ENCODE data around the gene TENM4.

Gene TENM4

GRCh38 chr11:79447038-79447786, 6.4 kb upstream of the TENM4 start:
- no peak for DNase-seq

DNA sequence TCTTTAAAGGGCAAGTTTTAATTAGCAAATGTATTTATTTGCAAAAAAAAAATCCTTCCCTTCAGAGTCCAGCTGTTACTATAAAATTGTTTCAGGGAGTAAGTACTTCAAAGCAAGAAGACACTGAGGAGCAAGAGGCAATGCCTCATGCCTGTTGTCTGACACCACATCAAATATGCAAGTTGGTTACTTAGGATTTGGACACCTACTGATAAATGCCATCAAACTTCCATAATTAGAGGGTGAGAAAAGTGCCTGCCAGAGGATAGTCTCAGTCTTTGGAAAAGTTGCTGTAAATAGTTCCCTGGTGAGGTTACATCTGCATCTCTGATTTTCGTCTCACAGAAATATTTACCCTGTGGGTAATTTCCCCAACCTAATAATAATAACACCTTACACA, 4.1 kb upstream of the TENM4 start:
- DNase-seq: no peak

- DNase-seq: no peak
Measured at GRCh38 chr11:79441461-79441875, 638 bp upstream of the TENM4 start.

- DNase-seq: no peak
Measured at GRCh38 chr11:79439886-79440570, 802 bp downstream of the TENM4 start.

DNA sequence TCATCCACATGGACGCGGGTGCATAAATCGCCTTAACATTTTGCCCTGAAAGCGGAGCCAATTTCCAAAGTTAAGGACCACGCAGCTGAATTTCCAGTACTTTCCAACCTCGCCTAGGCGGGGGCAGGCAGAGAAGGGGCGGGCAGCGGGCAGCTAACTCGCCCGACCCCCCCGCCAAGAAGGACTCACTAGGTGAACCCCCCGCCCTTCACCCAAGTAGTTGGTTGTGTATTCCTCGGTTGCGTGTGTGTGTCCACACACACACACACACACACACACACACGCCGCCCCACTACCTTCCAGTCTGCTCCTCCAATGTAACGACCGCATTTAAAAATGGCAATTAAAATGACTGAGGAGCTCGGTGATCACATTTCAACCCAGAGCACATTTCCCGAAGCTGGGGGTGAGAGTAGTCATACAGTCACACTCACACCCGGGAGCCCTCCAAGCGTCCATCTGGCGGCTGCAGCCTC, 1.4 kb downstream of the TENM4 start:
- DNase-seq: no peak

GRCh38 chr11:79438631-79439409, 2.0 kb downstream of the TENM4 start:
- DNase-seq: no peak

GRCh38 chr11:79437981-79438630, 2.7 kb downstream of the TENM4 start:
- DNase-seq: no peak

DNA sequence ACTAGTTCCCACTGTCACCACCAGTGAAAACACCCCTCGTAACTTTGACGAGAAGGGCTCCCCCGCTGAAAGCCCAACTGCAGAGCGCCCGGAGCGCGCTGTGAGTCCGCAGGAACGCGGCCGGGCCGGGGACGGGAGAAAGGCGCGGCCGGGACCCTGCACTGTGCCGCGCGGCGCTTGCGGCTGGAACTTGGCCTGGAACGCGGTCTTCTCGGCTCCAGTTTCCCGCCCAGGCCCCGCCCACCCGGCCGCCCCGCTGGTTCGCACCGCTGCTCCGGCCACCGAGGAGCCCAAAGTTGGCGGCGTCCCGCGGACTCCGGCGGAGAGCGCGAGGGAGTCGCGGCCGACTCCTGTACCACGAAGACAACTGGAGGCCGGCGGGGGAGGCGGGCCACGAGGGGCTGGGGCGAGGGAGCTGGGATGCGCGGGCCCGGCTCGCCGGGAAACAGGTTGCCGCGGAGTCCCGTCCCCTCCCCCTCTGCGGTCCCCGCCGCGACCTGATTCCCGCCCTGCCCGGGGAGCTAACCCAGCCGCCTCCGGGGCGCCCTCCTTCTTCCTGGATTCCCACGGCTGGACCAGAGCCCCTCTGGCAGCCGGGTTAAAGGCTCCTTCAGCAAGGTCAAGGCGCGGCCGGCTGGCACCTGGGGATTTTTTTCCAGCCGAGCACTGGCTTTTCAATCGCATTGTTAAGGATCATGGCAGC, 3.4 kb downstream of the TENM4 start:
- no peak for DNase-seq

DNA sequence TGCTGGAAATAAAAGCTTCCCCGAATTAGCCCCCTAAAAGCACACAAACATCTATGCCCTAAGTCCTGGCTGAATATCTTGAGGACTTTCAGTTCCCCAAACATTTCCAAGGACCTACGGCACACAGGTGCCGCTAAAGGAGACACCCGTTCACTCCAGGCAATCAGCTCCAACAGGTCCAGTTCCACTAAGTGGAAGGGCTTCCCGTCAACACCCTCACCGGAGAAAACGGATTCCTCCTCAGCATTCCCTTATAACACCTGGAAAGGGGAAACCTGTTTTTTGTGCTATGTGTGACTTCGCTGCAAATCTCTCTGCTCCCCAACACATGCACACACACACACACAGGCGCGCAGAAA, 3.9 kb downstream of the TENM4 start:
- no peak for DNase-seq

DNA sequence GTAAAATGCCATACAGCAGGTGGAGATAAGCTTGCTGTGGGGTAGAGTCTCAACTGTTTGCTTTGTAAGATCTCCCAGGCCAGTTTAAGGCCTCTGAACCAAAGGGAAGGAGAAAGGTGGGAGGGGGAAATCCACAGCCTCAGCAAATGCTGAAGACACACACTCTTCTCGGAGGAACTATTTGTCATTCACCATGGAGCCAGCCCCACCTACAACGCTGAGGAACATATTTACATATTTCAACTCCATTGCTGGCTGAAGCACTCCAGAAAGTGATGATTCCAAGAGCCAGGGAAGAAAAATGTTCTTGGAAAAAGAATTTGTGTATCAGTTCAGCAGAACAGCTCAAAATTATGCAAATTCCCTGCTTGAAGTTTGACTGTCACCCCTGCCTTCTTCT, 6.5 kb downstream of the TENM4 start:
- no peak for DNase-seq

- DNase-seq: no peak
Measured at GRCh38 chr11:79432138-79432537, 8.7 kb downstream of the TENM4 start.

GRCh38 chr11:79431535-79431934, 9.3 kb downstream of the TENM4 start:
- no peak for DNase-seq

GRCh38 chr11:79430280-79430679, 10.6 kb downstream of the TENM4 start:
- DNase-seq: no peak

GRCh38 chr11:79428406-79428805, 12.4 kb downstream of the TENM4 start:
- DNase-seq: no peak

GRCh38 chr11:79427611-79428327, 13.1 kb downstream of the TENM4 start:
- DNase-seq: no peak

GRCh38 chr11:79427126-79427525, 13.7 kb downstream of the TENM4 start:
- DNase-seq: no peak

DNA sequence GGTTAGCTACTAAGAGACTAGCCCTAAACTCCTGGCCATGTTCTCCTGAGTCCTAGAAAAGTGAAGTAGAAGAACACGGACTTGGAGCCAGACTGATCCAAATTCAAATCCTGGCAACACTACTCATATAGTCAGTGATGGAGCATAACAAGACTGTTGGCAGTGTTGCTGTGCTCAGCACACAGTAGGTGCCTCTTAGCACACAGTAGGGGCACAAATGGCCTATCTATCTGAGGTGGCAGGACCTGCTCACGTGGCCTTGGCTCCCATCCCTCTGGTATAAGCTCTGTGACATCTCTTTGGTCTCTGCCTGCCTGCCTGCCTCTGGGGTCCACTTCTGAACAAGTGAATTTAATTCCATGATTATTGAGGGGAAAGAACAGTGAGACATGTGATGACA, 15.4 kb downstream of the TENM4 start:
- no peak for DNase-seq

DNA sequence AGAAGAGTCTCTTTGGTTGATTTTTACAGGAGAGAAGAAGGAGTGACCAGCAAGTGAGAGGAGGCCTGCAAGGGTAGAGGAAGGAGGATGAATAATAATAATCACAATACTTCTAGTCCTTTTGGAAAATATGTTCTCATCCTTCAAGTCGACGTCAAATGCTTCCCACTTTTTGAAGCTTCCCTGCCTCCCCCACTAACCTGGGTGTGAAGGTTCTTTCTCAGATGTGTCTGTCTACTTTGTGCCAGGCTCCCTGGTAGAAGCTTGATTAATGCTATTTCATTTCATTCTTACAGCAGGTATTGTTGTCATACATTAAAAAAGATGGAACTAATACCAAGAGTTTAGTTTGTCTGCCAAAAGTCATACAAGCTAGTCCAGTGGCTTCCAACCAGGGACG, 17.1 kb downstream of the TENM4 start:
- no peak for DNase-seq

- no peak for DNase-seq
Measured at GRCh38 chr11:79422866-79423265, 18.0 kb downstream of the TENM4 start.

- no peak for DNase-seq
Measured at GRCh38 chr11:79421820-79422219, 19.0 kb downstream of the TENM4 start.

DNA sequence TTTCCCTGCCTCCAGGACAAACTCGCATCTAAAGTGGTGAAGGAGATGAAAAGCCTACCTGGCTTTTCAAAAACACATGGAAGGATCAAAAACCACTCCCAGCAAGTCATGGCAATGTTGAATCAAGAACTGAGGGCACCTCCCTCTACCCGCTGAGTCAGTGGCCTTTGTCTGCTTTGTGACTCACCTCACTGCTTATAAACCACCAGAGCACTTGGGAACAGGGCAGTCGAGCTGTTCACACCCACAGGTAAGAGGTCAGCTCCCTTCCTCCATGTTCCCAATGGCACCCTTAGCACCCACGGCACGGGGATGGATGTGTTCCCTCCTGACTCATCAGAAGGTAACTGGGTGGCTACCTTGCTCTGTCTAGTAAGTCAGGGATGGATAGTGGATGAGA, 21.7 kb downstream of the TENM4 start:
- no peak for DNase-seq

DNA sequence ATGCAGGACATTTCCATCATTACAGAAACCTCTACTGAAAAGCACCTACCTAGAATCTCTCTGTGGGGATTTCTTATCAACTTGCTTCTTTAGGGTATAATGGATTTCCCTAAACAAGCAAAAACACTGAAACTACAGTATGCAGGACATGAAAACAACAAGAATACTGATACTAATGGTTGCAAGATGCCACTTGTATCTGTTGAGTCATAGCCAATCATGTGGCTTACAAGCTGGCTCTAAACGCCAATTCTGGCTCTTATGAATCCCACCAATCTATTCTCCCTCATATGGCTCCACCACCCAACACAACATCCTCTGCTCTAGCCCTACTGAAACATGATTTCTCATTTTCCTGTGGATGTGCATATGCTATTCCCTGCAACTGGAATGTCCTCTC, 22.6 kb downstream of the TENM4 start:
- DNase-seq: no peak
